Measurements from ENCODE around the gene PSMD4. TPM values are rescaled to one million over a fixed set of nuclear protein-coding genes. Genes with fewer than 3 reads are reported as not detected.

Gene PSMD4
- total and polyA plus RNA-seq, 10 donors = 90.8 to 180 (median 133) TPM

GRCh38 chr1:151311589-151312331 lies 57.2 kb downstream of the PSMD4 start:
- Histone ChIP-seq H3K36me3 (peaks cover 0 to 100% (median 87%) of the 10 kb centered on the region in 6 donors), H3K4me3 (no peak overlapping the region), H3K27me3 (replicated peaks in 1 of 7) (no peaks in the 10 kb centered on the region), H3K9me3 (no peaks in the 10 kb centered on the region), H3K4me1 (peaks cover 4 to 64% (median 37%) of the 10 kb centered on the region in 6 donors), H3K27ac (peak overlapping the region in 6 of 8 donors; percentile 39 to 68 (median 52))
- intact Hi-C loops (cut with DNase I; ENCODE audit: low total_unique reads) = no loop called here
- TF ChIP-seq POLR2A (IDR thresholded peaks at IDR 0.05) = no peak
- TF ChIP-seq POLR2AphosphoS5 (IDR thresholded peaks at IDR 0.05) = peak in 1 of 3 donors; percentile 71
- TF ChIP-seq CTCF (IDR thresholded peaks at IDR 0.05 in 8 of 11, conservative IDR thresholded peaks at IDR 0.05 in 3 of 11) = no peak
- WGBS, 5 donors = 63 to 85% (median 72%) methylated on average over 6 to 7 of the region's 7 CpGs
- no peak for DNase-seq

GRCh38 chr1:151312411-151312810 lies 57.9 kb downstream of the PSMD4 start:
- TF ChIP-seq POLR2A (IDR thresholded peaks at IDR 0.05) (no peak), CTCF (IDR thresholded peaks at IDR 0.05 in 8 of 11, conservative IDR thresholded peaks at IDR 0.05 in 3 of 11) (no peak), POLR2AphosphoS5 (IDR thresholded peaks at IDR 0.05) (no peak)
- intact Hi-C loops (cut with DNase I; ENCODE audit: low total_unique reads) = no loop called here
- Histone ChIP-seq H3K36me3 (peaks cover 0 to 100% (median 84%) of the 10 kb centered on the region in 6 donors), H3K4me3 (no peak overlapping the region), H3K4me1 (peaks cover 4 to 64% (median 37%) of the 10 kb centered on the region in 6 donors), H3K27me3 (replicated peaks in 1 of 7) (no peaks in the 10 kb centered on the region), H3K27ac (peak overlapping the region in 5 of 8 donors; percentile 39 to 68 (median 53)), H3K9me3 (no peaks in the 10 kb centered on the region)
- WGBS, 5 donors = 92 to 94% (median 94%) methylated on average over 4 of the region's 4 CpGs
- no peak for DNase-seq

GRCh38 chr1:151312826-151313225 lies 58.3 kb downstream of the PSMD4 start:
- H3K9me3 ChIP-seq = no peaks in the 10 kb centered on the region
- H3K27ac ChIP-seq = peak overlapping the region in 2 of 8 donors; percentile 39 to 61
- no peak for DNase-seq
- TF ChIP-seq POLR2AphosphoS5 (IDR thresholded peaks at IDR 0.05) = no peak
- TF ChIP-seq CTCF (IDR thresholded peaks at IDR 0.05 in 8 of 11, conservative IDR thresholded peaks at IDR 0.05 in 3 of 11) = no peak
- TF ChIP-seq POLR2A (IDR thresholded peaks at IDR 0.05) = no peak
- no peaks in the 10 kb centered on the region for H3K27me3 ChIP-seq (replicated peaks in 1 of 7)
- H3K4me3 ChIP-seq = no peak overlapping the region
- intact Hi-C loops (cut with DNase I; ENCODE audit: low total_unique reads) = no loop called here
- H3K4me1 ChIP-seq = peaks cover 4 to 64% (median 37%) of the 10 kb centered on the region in 6 donors
- peaks cover 0 to 100% (median 81%) of the 10 kb centered on the region in 6 donors for H3K36me3 ChIP-seq
- WGBS, 5 donors = 68 to 83% (median 71%) methylated on average over 8 of the region's 8 CpGs

GRCh38 chr1:151313501-151313900 lies 59.0 kb downstream of the PSMD4 start:
- TF ChIP-seq CTCF (IDR thresholded peaks at IDR 0.05 in 8 of 11, conservative IDR thresholded peaks at IDR 0.05 in 3 of 11) (no peak), POLR2A (IDR thresholded peaks at IDR 0.05) (no peak), POLR2AphosphoS5 (IDR thresholded peaks at IDR 0.05) (no peak)
- no peak for DNase-seq
- H3K4me3 ChIP-seq = no peak overlapping the region
- H3K27me3 ChIP-seq (replicated peaks in 1 of 7) = no peaks in the 10 kb centered on the region
- peaks cover 4 to 64% (median 37%) of the 10 kb centered on the region in 6 donors for H3K4me1 ChIP-seq
- H3K36me3 ChIP-seq = peaks cover 0 to 100% (median 79%) of the 10 kb centered on the region in 6 donors
- H3K27ac ChIP-seq = peak overlapping the region in 5 of 8 donors; percentile 13 to 61 (median 22)
- 65 to 73% (median 68%) methylated on average over 2 of the region's 2 CpGs for WGBS, 5 donors
- intact Hi-C loops (cut with DNase I; ENCODE audit: low total_unique reads) = no loop called here
- H3K9me3 ChIP-seq = no peaks in the 10 kb centered on the region
